ENCODE results near the gene TRAF4. TPM values are rescaled to one million over a fixed set of nuclear protein-coding genes. Genes with fewer than 3 reads are reported as not detected.

The TRAF4 gene
- total and polyA plus RNA-seq, 10 of the 15 experiments (the other 5 are each of a cell fraction or from before 2014, with no cell fraction given): 3.7 to 197 (median 66.4) TPM

DNA sequence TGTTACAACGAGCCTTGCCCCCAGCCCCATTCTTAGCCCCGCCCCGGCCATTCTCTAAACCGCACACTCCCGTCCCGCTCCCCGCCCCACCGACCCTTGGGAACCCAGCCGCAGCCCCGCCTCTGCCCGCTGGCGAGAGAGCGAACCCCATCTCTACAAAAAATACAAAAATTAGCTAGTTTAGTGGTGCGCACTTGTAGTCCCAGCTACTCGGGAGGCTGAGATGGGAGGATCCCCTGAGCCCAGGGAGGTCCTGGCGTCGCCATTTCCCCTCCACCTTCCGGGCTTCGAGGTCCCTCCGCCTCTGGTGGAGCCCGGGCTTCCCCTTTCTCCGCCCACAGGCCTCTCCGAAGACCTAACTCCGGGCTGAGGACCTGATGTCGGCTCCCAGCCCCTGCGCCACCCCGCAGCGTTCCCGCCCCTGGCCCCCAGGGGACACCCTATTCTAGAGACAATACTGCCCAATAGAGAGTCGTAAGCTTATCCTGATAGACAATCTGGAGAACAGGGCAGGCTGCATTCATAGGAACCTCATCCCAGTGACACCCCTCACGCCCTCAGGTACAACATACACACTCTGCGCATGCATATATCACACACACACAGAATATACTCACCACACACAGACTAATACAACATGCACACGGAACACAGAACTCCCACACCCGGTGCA is 31.6 kb upstream of the TRAF4 start:
- Histone ChIP-seq H3K27me3 (replicated peaks in 1 of 2; ENCODE audit: control insufficient read depth in 2 of 2, insufficient read depth in 2 of 2, low read length in 1 of 2) (no peaks in the 10 kb centered on the region), H3K9me3 (replicated peaks; ENCODE audit: control insufficient read depth, insufficient read depth, low read length) (no peaks in the 10 kb centered on the region), H3K79me2 (ENCODE audit: control insufficient read depth, insufficient read depth, low read length) (no peaks in the 10 kb centered on the region), H2AFZ (ENCODE audit: control insufficient read depth, low read depth, low read length) (peak overlapping the region; percentile 93), H3K4me2 (ENCODE audit: control insufficient read depth, insufficient read depth) (peak overlapping the region; percentile 93), H3K27ac (ENCODE audit: control insufficient read depth, insufficient read depth) (0 out of 2 replicates have a peak overlapping the region, but pooled peaks have one; percentile 53), H3K36me3 (ENCODE audit: control insufficient read depth in 2 of 2, insufficient read depth in 2 of 2, low read length in 1 of 2) (no peaks in the 10 kb centered on the region; a peak in 1 of 4 replicates), H4K20me1 (ENCODE audit: control insufficient read depth, insufficient read depth) (no peaks in the 10 kb centered on the region), H3K9ac (ENCODE audit: control insufficient read depth, insufficient read depth, low read length) (peak overlapping the region; percentile 72), H3K4me1 (ENCODE audit: control insufficient read depth, insufficient read depth, low read length) (peaks cover 9% of the 10 kb centered on the region), H3K4me3 (peak overlapping the region; percentile 73)
- TF ChIP-seq, protein P1, sequence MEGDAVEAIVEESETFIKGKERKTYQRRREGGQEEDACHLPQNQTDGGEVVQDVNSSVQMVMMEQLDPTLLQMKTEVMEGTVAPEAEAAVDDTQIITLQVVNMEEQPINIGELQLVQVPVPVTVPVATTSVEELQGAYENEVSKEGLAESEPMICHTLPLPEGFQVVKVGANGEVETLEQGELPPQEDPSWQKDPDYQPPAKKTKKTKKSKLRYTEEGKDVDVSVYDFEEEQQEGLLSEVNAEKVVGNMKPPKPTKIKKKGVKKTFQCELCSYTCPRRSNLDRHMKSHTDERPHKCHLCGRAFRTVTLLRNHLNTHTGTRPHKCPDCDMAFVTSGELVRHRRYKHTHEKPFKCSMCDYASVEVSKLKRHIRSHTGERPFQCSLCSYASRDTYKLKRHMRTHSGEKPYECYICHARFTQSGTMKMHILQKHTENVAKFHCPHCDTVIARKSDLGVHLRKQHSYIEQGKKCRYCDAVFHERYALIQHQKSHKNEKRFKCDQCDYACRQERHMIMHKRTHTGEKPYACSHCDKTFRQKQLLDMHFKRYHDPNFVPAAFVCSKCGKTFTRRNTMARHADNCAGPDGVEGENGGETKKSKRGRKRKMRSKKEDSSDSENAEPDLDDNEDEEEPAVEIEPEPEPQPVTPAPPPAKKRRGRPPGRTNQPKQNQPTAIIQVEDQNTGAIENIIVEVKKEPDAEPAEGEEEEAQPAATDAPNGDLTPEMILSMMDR (IDR thresholded peaks at IDR 0.05 in 2 of 3, conservative IDR thresholded peaks at IDR 0.05 in 1 of 3; ENCODE audit: control insufficient read depth in 2 of 3, extremely low read depth in 1 of 3, insufficient read depth in 1 of 3, low read depth in 3 of 3, low read length in 3 of 3): peak; percentile 6 to 23 (median 7); a peak in 3 of 6 replicates
- TF ChIP-seq SPI1 (IDR thresholded peaks at IDR 0.05; ENCODE audit: borderline replicate concordance, insufficient read depth, low read depth, low read length) (peak; percentile 72), EED (IDR thresholded peaks at IDR 0.05; ENCODE audit: low read depth) (peak; percentile 24; the same call in 1 of the 2 replicates), MEF2B (IDR thresholded peaks at IDR 0.05; ENCODE audit: partially characterized antibody, poor library complexity, severe bottlenecking) (no peak), MXI1 (IDR thresholded peaks at IDR 0.05; ENCODE audit: low read depth, low read length) (no peak), TAF1 (IDR thresholded peaks at IDR 0.05; ENCODE audit: borderline replicate concordance, low read depth, low read length) (no peak), POLR2AphosphoS2 (IDR thresholded peaks at IDR 0.05; ENCODE audit: low read depth, low read length) (peak; percentile 45; the same call in 1 of the 2 replicates), RUNX3 (IDR thresholded peaks at IDR 0.05; ENCODE audit: low read length) (peak; percentile 10; the same call in 1 of the 2 replicates), IKZF1 (conservative IDR thresholded peaks at IDR 0.05) (no peak), TARDBP (IDR thresholded peaks at IDR 0.05; ENCODE audit: borderline replicate concordance) (0 out of 2 replicates have a peak, but pooled peaks have one; percentile 34), POLR2A (IDR thresholded peaks at IDR 0.05; ENCODE audit: low read depth, low read length) (0 out of 2 replicates have a peak, but pooled peaks have one; percentile 37), YY1 (IDR thresholded peaks at IDR 0.05; ENCODE audit: low read depth, low read length) (peak; percentile 88), SUZ12 (IDR thresholded peaks at IDR 0.05; ENCODE audit: unreplicated experiment) (no peak)
- TF ChIP-seq, protein P2, sequence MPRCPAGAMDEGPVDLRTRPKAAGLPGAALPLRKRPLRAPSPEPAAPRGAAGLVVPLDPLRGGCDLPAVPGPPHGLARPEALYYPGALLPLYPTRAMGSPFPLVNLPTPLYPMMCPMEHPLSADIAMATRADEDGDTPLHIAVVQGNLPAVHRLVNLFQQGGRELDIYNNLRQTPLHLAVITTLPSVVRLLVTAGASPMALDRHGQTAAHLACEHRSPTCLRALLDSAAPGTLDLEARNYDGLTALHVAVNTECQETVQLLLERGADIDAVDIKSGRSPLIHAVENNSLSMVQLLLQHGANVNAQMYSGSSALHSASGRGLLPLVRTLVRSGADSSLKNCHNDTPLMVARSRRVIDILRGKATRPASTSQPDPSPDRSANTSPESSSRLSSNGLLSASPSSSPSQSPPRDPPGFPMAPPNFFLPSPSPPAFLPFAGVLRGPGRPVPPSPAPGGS (IDR thresholded peaks at IDR 0.05; ENCODE audit: borderline replicate concordance, insufficient read depth, low read depth, low read length, poor library complexity, severe bottlenecking): peak; percentile 35
- TF ChIP-seq, protein P3, sequence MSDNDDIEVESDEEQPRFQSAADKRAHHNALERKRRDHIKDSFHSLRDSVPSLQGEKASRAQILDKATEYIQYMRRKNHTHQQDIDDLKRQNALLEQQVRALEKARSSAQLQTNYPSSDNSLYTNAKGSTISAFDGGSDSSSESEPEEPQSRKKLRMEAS (IDR thresholded peaks at IDR 0.05; ENCODE audit: low read depth, low read length): 0 out of 2 replicates have a peak, but pooled peaks have one; percentile 18
- ATAC-seq (peak; percentile 75), FAIRE-seq (no peak), DNase-seq (ENCODE audit: low read depth, low spot score) (no peak)
- intact Hi-C loops (cut with micrococcal nuclease; ENCODE audit: unreplicated experiment) (loop anchor here (10.0 kb wide), 1 partner anchor 157 kb away; the partner anchor contains the start of gene UNC119), in situ Hi-C loops (cut with MboI) (no loop called here)
- CTCF ChIA-PET: interaction anchor here (0.5 to 3.1 kb wide), 11 partner anchors 15 to 253 kb away, joined by 3 to 18 read pairs (median 4); partner anchors contain the start of gene TLCD1
- SMC1A ChIA-PET (ENCODE audit: uncharacterized antibody, unreplicated experiment): interaction anchor here (0.7 to 2.6 kb wide), 12 partner anchors 7 to 120 kb away, joined by 3 to 13 read pairs (median 4); partner anchors contain the start of genes NEK8, RPL23A, SDF2 and SUPT6H
- no TSS peak for BruUV-seq (replicated peaks)
- WGBS (ENCODE audit: insufficient coverage, insufficient replicate concordance, low lambda C conversion rate, missing lambda C conversion rate): 17% methylated on average over 34 of the region's 34 CpGs
- POLR2A ChIA-PET: interaction anchor here (0.7 to 3.5 kb wide), 16 partner anchors 7 to 632 kb away, joined by 3 to 29 read pairs (median 5); partner anchors contain the start of genes ALDOC, BLTP2, RPL23A and SDF2
- RAD21 ChIA-PET (ENCODE audit: unreplicated experiment): interaction anchor here (0.7 to 3.4 kb wide), 8 partner anchors 9 to 405 kb away, joined by 3 to 20 read pairs (median 6); partner anchors contain the start of genes BLTP2, SDF2, SUPT6H and TLCD1
